Colonic mucosa (tissue), 4 donors: ENCODE measurements around the gene MMP15. TPM values are rescaled to one million over a fixed set of nuclear protein-coding genes. Genes with fewer than 3 reads are reported as not detected.
"Not testable (repeated sequence)": the region's sequence is repeated elsewhere in the genome, so short reads cannot be mapped to it uniquely, and the experiment has no call there.

Experiments
- DNase-seq: peaks from one replicate; pipeline ENCODE4 v3.0.0-alpha.2; 2020
- H3K27ac ChIP-seq: fragments of 200-600 bp; one replicate; pipeline ENCODE4 v1.8.0; 2021
- H3K27me3 ChIP-seq: fragments of 200-600 bp; one replicate; pipeline ENCODE4 v1.8.0; 2021
- H3K36me3 ChIP-seq: fragments of 200-600 bp; one replicate; pipeline ENCODE4 v1.8.0; 2021
- H3K4me1 ChIP-seq: fragments of 200-600 bp; one replicate; pipeline ENCODE4 v1.8.0; 2021; ENCODE audit warnings: mild to moderate bottlenecking
- H3K4me3 ChIP-seq: fragments of 200-600 bp; one replicate; pipeline ENCODE4 v1.8.0; 2021
- H3K9ac ChIP-seq, 2 donors: one replicate each; pipeline ENCODE4 v1.7.0; 2013; ENCODE audit warnings: control low read depth in 2 of 2, low read depth in 2 of 2, low read length in 2 of 2
- H3K9me3 ChIP-seq: fragments of 200-600 bp; one replicate; pipeline ENCODE4 v1.8.0; 2021
- intact Hi-C: fragments of 100-400 bp; cut with DNase I; formaldehyde crosslinking; loops from one replicate; pipeline ENCODE4 v1.14.1; 2022
- total RNA-seq, 2 donors: library from RNA; stranded (reverse); fragmentation: NEBNext Ultra II Directional in 1 of 2; extraction: Animal tissue kit (Norgen Biotek cat#: 25700) in 1 of 2; gene quantifications; one replicate each; pipeline ENCODE4 v1.2.1, GENCODE V29; 2021
- TF ChIP-seq, protein P1 (sequence below): fragments of 200-600 bp; IDR thresholded peaks from one replicate; pipeline ENCODE4 v1.8.0; 2022; ENCODE audit warnings: antibody characterized with exemption, mild to moderate bottlenecking
- donor health status: healthy.
- donor health status: DM: no; HTN: no; CAD: no.
- donor health status: DM: no; HTN: no; CAD: no.

The MMP15 gene
- total RNA-seq, 2 donors from 2014 or later, result 79.2 to 126 TPM

- Histone ChIP-seq H3K27ac (no peak overlapping the region), H3K36me3 (no peaks in the 10 kb centered on the region), H3K27me3 (no peaks in the 10 kb centered on the region), H3K9me3 (no peaks in the 10 kb centered on the region), H3K4me3 (no peak overlapping the region), H3K9ac (no peak overlapping the region), H3K4me1 (no peaks in the 10 kb centered on the region)
- no peak for DNase-seq
- TF ChIP-seq, protein P1, sequence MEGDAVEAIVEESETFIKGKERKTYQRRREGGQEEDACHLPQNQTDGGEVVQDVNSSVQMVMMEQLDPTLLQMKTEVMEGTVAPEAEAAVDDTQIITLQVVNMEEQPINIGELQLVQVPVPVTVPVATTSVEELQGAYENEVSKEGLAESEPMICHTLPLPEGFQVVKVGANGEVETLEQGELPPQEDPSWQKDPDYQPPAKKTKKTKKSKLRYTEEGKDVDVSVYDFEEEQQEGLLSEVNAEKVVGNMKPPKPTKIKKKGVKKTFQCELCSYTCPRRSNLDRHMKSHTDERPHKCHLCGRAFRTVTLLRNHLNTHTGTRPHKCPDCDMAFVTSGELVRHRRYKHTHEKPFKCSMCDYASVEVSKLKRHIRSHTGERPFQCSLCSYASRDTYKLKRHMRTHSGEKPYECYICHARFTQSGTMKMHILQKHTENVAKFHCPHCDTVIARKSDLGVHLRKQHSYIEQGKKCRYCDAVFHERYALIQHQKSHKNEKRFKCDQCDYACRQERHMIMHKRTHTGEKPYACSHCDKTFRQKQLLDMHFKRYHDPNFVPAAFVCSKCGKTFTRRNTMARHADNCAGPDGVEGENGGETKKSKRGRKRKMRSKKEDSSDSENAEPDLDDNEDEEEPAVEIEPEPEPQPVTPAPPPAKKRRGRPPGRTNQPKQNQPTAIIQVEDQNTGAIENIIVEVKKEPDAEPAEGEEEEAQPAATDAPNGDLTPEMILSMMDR, result no peak
- intact Hi-C loops, result no loop called here
These were observed 32.2 kb downstream of the MMP15 start for GRCh38 chr16:58057784-58058183.

GRCh38 chr16:58062821-58063220 is 37.3 kb downstream of the MMP15 start:
- no peaks in the 10 kb centered on the region for H3K4me1 ChIP-seq
- no peaks in the 10 kb centered on the region for H3K27me3 ChIP-seq
- no peaks in the 10 kb centered on the region for H3K9me3 ChIP-seq
- TF ChIP-seq, protein P1, result no peak
- H3K4me3 ChIP-seq, result no peak overlapping the region
- no peak overlapping the region for H3K27ac ChIP-seq
- no peak overlapping the region for H3K9ac ChIP-seq
- no peak for DNase-seq
- H3K36me3 ChIP-seq, result no peaks in the 10 kb centered on the region
- intact Hi-C loops, result no loop called here

- DNase-seq, result no peak
- H3K9me3 ChIP-seq, result no peaks in the 10 kb centered on the region
These were observed 38.0 kb downstream of the MMP15 start for GRCh38 chr16:58063377-58064076.

DNA sequence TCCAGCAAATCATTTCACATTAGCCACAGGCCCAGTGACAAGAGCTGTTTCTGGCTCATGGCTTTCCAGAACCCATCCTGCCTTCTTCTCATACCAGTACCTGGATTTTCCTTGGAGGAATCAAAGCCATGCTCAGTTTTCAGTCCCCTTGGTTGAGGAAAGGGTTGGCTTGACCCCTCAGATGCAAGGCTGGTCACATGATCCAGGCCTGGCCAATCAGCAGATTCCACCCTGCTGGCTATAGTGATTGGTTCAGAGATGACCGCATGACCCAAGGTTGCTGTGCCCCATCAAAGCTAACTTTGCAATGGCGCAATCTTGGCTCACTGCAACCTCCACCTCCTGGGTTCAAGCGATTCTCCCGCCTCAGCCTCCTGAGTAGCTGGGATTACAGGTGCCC is 45.0 kb downstream of the MMP15 start:
- TF ChIP-seq, protein P1, result no peak
- no peak overlapping the region for H3K27ac ChIP-seq
- H3K4me1 ChIP-seq, result no peaks in the 10 kb centered on the region
- no peaks in the 10 kb centered on the region for H3K27me3 ChIP-seq
- no peak for DNase-seq
- H3K9ac ChIP-seq, result no peak overlapping the region
- H3K36me3 ChIP-seq, result no peaks in the 10 kb centered on the region
- no peaks in the 10 kb centered on the region for H3K9me3 ChIP-seq
- intact Hi-C loops, result no loop called here
- H3K4me3 ChIP-seq, result no peak overlapping the region

More at GRCh38 chr16:58063377-58064076, 38.0 kb downstream of the MMP15 start:
- H3K4me3 ChIP-seq, result no peak overlapping the region
- H3K4me1 ChIP-seq, result no peaks in the 10 kb centered on the region
- TF ChIP-seq, protein P1, result no peak
- H3K36me3 ChIP-seq, result no peaks in the 10 kb centered on the region
- intact Hi-C loops, result no loop called here
- no peak overlapping the region for H3K9ac ChIP-seq
- no peaks in the 10 kb centered on the region for H3K27me3 ChIP-seq
- no peak overlapping the region for H3K27ac ChIP-seq

- H3K9me3 ChIP-seq, intact Hi-C loops: not testable (repeated sequence)
These were observed 46.6 kb downstream of the MMP15 start for GRCh38 chr16:58072134-58072533.

GRCh38 chr16:58073086-58073485 is 47.5 kb downstream of the MMP15 start:
- H3K4me1 ChIP-seq, H3K4me3 ChIP-seq, intact Hi-C loops, H3K27me3 ChIP-seq, H3K9ac ChIP-seq, H3K36me3 ChIP-seq, DNase-seq, H3K27ac ChIP-seq, H3K9me3 ChIP-seq: not testable (repeated sequence)

More at GRCh38 chr16:58072134-58072533, 46.6 kb downstream of the MMP15 start:
- H3K4me3 ChIP-seq, DNase-seq, H3K9ac ChIP-seq, H3K36me3 ChIP-seq, H3K4me1 ChIP-seq, H3K27ac ChIP-seq, H3K27me3 ChIP-seq: not testable (repeated sequence)
